HL-60 (cell line): ENCODE data around the gene ENOSF1.

Experiments
- POLR2AphosphoS5 ChIP-seq: IDR thresholded peaks from 2 replicates; pipeline ENCODE4 v1.6.1; 2012; ENCODE audit warnings: low read depth
- TF ChIP-seq, protein P1 (sequence below): IDR thresholded peaks from one replicate; pipeline ENCODE4 v1.5.1; 2011; ENCODE audit warnings: low read length, control low read depth, inconsistent platforms; ENCODE audit not compliant: insufficient read depth

DNA sequence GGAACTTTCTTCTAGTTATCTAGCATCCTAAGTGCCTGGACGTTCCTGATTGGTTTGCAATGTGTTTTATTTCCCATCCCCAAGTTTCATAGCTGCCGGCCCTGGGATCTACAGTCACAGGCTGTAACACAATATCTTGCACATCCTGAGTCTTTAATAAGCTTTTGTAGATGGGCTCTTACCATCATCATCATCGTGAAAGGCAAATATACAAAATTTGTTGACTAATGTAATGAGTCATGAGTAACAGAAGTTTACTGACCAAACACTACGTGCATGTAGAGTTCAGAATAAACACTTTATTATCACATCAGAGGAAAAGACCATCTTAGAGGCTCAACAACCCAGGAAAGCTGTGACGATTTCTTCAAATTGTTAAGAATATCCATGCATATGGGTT, 63.1 kb downstream of the ENOSF1 start:
- TF ChIP-seq, protein P1, sequence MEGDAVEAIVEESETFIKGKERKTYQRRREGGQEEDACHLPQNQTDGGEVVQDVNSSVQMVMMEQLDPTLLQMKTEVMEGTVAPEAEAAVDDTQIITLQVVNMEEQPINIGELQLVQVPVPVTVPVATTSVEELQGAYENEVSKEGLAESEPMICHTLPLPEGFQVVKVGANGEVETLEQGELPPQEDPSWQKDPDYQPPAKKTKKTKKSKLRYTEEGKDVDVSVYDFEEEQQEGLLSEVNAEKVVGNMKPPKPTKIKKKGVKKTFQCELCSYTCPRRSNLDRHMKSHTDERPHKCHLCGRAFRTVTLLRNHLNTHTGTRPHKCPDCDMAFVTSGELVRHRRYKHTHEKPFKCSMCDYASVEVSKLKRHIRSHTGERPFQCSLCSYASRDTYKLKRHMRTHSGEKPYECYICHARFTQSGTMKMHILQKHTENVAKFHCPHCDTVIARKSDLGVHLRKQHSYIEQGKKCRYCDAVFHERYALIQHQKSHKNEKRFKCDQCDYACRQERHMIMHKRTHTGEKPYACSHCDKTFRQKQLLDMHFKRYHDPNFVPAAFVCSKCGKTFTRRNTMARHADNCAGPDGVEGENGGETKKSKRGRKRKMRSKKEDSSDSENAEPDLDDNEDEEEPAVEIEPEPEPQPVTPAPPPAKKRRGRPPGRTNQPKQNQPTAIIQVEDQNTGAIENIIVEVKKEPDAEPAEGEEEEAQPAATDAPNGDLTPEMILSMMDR, result no peak
- TF ChIP-seq POLR2AphosphoS5, result no peak
